Measurements from ENCODE around the gene BICRA. TPM values are rescaled to one million over a fixed set of nuclear protein-coding genes. Genes with fewer than 3 reads are reported as not detected.

The BICRA gene
- polyA plus RNA-seq, 1 donor: 11.9 TPM

DNA sequence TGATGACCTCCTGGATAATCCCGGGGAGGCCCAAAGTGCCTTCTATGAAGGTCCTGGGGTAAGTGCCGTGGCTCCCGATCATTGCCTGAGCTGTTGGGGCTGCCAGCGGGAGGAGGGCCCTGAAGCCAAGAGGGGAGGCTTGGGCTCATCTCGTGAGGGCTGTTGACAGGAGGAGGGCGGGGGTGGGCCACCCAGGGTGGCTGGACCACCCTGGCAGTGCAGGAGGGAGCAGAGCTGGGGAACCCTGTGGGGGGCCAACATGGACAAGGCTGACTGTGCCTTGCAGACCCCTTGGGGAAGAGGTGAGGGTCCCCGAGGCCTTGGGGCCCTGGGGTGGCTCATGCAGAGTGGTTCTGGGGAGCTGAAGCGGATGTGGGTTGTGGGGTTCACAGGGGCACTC is 66.9 kb downstream of the BICRA start:
- Histone ChIP-seq H3K4me3 (ENCODE audit: low read length) (no peak overlapping the region), H3K4me1 (ENCODE audit: control insufficient read depth, insufficient read depth, low read length) (no peaks in the 10 kb centered on the region), H3K27me3 (ENCODE audit: control insufficient read depth, insufficient read depth, low read length) (no peaks in the 10 kb centered on the region), H3K36me3 (ENCODE audit: control insufficient read depth, insufficient read depth, low read length) (peaks cover 38% of the 10 kb centered on the region), H3K9me3 (ENCODE audit: control insufficient read depth, low read depth, low read length) (no peaks in the 10 kb centered on the region), H3K27ac (ENCODE audit: low read length) (no peak overlapping the region)
- no CpG with 5 or more reads among the region's 8 CpGs for WGBS (ENCODE audit: insufficient coverage, low lambda C conversion rate)
- no peak for DNase-seq

DNA sequence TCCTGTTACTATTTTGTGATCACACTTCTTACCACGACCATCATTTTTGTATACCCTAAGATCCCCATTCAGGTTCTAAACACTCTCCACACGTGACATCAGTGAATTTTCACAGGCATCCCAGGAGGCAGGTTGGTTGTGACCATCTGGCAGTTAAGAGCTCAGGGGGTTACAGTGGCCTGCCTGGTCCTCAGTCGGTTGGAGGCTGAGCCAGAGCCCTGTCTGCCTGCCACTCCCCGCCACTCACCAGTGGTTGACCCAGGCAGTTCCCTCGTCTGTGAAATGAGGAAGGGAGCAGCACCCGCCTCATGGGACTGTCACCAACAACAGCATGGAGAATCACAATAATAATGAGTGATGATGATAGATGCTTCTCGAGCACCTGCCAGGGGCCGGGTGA is 67.9 kb downstream of the BICRA start:
- no peaks in the 10 kb centered on the region for H3K27me3 ChIP-seq (ENCODE audit: control insufficient read depth, insufficient read depth, low read length)
- no peak for DNase-seq
- no peak overlapping the region for H3K4me3 ChIP-seq (ENCODE audit: low read length)
- H3K4me1 ChIP-seq (ENCODE audit: control insufficient read depth, insufficient read depth, low read length): no peaks in the 10 kb centered on the region
- no peaks in the 10 kb centered on the region for H3K9me3 ChIP-seq (ENCODE audit: control insufficient read depth, low read depth, low read length)
- no CpG with 5 or more reads among the region's 8 CpGs for WGBS (ENCODE audit: insufficient coverage, low lambda C conversion rate)
- peaks cover 41% of the 10 kb centered on the region for H3K36me3 ChIP-seq (ENCODE audit: control insufficient read depth, insufficient read depth, low read length)
- no peak overlapping the region for H3K27ac ChIP-seq (ENCODE audit: low read length)

DNA sequence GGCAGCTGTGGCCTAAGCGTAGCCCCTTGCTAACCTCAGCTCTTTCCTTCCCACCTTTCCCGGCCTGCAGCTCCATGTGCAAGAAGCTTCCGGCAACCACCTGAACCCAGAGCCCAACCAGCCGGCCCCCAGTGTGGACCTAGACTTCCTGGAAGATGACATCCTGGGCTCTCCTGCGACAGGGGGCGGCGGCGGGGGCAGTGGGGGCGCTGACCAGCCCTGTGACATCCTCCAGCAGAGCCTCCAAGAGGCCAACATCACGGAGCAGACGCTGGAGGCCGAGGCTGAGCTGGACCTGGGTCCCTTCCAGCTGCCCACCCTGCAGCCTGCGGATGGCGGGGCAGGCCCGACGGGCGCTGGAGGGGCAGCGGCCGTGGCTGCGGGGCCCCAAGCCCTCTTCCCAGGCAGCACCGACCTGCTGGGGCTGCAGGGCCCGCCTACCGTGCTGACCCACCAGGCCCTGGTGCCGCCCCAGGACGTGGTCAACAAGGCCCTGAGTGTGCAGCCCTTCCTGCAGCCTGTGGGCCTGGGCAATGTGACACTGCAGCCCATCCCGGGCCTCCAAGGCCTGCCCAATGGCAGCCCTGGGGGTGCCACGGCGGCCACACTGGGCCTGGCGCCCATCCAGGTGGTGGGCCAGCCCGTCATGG is 70.4 kb downstream of the BICRA start:
- Histone ChIP-seq H3K27ac (ENCODE audit: low read length) (no peak overlapping the region), H3K27me3 (ENCODE audit: control insufficient read depth, insufficient read depth, low read length) (no peaks in the 10 kb centered on the region), H3K4me3 (ENCODE audit: low read length) (no peak overlapping the region), H3K36me3 (ENCODE audit: control insufficient read depth, insufficient read depth, low read length) (peaks cover 31% of the 10 kb centered on the region), H3K4me1 (ENCODE audit: control insufficient read depth, insufficient read depth, low read length) (no peaks in the 10 kb centered on the region), H3K9me3 (ENCODE audit: control insufficient read depth, low read depth, low read length) (no peaks in the 10 kb centered on the region)
- DNase-seq: no peak
- WGBS (ENCODE audit: insufficient coverage, low lambda C conversion rate): no CpG with 5 or more reads among the region's 30 CpGs

DNA sequence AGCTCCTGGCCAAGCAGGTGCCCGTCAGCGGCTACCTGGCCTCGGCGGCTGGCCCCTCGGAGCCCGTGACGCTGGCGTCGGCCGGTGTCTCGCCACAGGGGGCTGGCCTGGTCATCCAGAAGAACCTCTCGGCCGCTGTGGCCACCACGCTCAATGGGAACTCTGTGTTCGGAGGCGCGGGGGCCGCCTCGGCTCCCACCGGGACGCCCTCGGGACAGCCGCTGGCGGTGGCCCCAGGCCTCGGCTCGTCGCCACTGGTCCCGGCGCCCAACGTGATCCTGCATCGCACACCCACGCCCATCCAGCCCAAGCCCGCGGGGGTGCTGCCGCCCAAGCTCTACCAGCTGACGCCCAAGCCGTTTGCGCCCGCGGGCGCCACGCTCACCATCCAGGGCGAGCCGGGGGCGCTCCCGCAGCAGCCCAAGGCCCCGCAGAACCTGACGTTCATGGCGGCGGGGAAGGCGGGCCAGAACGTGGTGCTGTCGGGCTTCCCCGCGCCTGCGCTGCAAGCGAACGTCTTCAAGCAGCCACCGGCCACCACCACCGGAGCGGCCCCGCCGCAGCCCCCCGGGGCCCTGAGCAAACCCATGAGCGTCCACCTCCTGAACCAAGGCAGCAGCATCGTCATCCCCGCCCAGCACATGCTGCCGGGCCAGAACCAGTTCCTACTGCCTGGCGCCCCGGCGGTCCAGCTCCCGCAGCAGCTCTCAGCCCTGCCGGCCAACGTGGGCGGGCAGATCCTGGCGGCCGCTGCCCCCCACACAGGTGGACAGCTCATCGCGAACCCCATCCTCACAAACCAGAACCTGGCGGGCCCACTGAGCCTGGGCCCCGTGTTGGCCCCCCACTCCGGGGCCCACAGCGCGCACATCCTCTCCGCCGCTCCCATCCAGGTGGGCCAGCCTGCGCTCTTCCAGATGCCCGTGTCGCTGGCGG is 71.3 kb downstream of the BICRA start:
- DNase-seq: no peak
- no peak overlapping the region for H3K4me3 ChIP-seq (ENCODE audit: low read length)
- H3K4me1 ChIP-seq (ENCODE audit: control insufficient read depth, insufficient read depth, low read length): no peaks in the 10 kb centered on the region
- no peaks in the 10 kb centered on the region for H3K9me3 ChIP-seq (ENCODE audit: control insufficient read depth, low read depth, low read length)
- H3K27ac ChIP-seq (ENCODE audit: low read length): no peak overlapping the region
- peaks cover 25% of the 10 kb centered on the region for H3K36me3 ChIP-seq (ENCODE audit: control insufficient read depth, insufficient read depth, low read length)
- no peaks in the 10 kb centered on the region for H3K27me3 ChIP-seq (ENCODE audit: control insufficient read depth, insufficient read depth, low read length)
- WGBS (ENCODE audit: insufficient coverage, low lambda C conversion rate): no CpG with 5 or more reads among the region's 90 CpGs

DNA sequence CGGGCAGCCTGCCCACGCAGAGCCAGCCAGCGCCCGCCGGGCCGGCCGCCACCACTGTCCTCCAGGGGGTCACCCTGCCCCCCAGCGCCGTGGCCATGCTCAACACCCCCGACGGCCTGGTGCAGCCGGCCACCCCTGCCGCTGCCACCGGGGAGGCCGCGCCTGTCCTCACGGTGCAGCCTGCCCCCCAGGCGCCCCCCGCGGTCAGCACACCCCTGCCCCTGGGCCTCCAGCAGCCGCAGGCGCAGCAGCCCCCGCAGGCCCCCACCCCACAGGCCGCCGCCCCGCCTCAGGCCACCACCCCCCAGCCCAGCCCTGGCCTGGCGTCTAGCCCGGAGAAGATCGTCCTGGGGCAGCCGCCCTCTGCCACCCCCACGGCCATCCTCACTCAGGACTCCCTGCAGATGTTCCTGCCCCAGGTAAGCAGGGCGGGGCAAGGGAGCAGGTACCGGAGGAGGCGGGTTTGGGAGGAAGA is 72.0 kb downstream of the BICRA start:
- no CpG with 5 or more reads among the region's 34 CpGs for WGBS (ENCODE audit: insufficient coverage, low lambda C conversion rate)
- peaks cover 19% of the 10 kb centered on the region for H3K36me3 ChIP-seq (ENCODE audit: control insufficient read depth, insufficient read depth, low read length)
- DNase-seq: no peak
- no peak overlapping the region for H3K4me3 ChIP-seq (ENCODE audit: low read length)
- no peaks in the 10 kb centered on the region for H3K9me3 ChIP-seq (ENCODE audit: control insufficient read depth, low read depth, low read length)
- H3K27ac ChIP-seq (ENCODE audit: low read length): no peak overlapping the region
- H3K27me3 ChIP-seq (ENCODE audit: control insufficient read depth, insufficient read depth, low read length): no peaks in the 10 kb centered on the region
- H3K4me1 ChIP-seq (ENCODE audit: control insufficient read depth, insufficient read depth, low read length): no peaks in the 10 kb centered on the region

DNA sequence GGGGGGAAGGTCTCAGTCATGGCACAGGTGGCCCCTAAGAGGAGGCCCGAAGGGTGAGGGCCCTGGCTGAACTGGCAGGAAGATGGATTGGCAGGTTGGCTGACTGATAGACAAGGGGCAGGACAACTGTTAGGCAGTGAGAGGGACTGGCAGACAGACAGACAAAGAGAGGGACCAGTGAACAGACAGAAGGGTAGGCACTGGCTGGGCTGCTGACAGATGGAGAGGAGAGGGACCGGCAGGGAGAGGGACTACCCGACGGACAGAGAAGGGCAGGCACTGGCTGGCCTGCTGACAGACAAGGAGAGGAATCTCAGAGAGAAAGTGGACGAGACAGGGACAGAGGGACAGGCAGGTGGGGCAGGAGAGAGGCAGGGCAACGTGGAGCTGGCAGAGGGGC is 72.5 kb downstream of the BICRA start:
- Histone ChIP-seq H3K4me1 (ENCODE audit: control insufficient read depth, insufficient read depth, low read length) (no peaks in the 10 kb centered on the region), H3K9me3 (ENCODE audit: control insufficient read depth, low read depth, low read length) (no peaks in the 10 kb centered on the region), H3K4me3 (ENCODE audit: low read length) (no peak overlapping the region), H3K36me3 (ENCODE audit: control insufficient read depth, insufficient read depth, low read length) (peaks cover 19% of the 10 kb centered on the region), H3K27ac (ENCODE audit: low read length) (no peak overlapping the region), H3K27me3 (ENCODE audit: control insufficient read depth, insufficient read depth, low read length) (no peaks in the 10 kb centered on the region)
- no peak for DNase-seq
- WGBS (ENCODE audit: insufficient coverage, low lambda C conversion rate): 60% methylated on average over 1 of the region's 6 CpGs

DNA sequence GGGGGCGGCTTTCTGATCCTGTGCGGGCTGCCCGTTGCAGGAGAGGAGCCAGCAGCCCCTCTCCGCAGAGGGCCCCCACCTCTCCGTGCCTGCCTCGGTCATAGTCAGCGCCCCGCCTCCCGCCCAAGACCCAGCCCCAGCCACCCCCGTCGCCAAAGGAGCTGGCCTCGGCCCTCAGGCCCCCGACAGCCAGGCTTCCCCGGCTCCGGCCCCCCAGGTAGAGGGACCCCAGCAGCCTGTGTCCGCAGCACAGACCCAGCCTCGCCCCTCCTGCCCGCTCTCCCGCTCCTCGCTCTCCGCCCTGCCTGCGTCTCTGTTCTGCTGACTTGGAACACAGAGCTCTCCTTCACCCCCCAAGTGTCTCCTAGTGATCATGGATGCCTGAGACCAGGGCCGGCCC is 73.0 kb downstream of the BICRA start:
- peaks cover 15% of the 10 kb centered on the region for H3K36me3 ChIP-seq (ENCODE audit: control insufficient read depth, insufficient read depth, low read length)
- no peaks in the 10 kb centered on the region for H3K9me3 ChIP-seq (ENCODE audit: control insufficient read depth, low read depth, low read length)
- no peaks in the 10 kb centered on the region for H3K27me3 ChIP-seq (ENCODE audit: control insufficient read depth, insufficient read depth, low read length)
- DNase-seq: no peak
- no peak overlapping the region for H3K4me3 ChIP-seq (ENCODE audit: low read length)
- WGBS (ENCODE audit: insufficient coverage, low lambda C conversion rate): no CpG with 5 or more reads among the region's 23 CpGs
- H3K27ac ChIP-seq (ENCODE audit: low read length): no peak overlapping the region
- H3K4me1 ChIP-seq (ENCODE audit: control insufficient read depth, insufficient read depth, low read length): no peaks in the 10 kb centered on the region

DNA sequence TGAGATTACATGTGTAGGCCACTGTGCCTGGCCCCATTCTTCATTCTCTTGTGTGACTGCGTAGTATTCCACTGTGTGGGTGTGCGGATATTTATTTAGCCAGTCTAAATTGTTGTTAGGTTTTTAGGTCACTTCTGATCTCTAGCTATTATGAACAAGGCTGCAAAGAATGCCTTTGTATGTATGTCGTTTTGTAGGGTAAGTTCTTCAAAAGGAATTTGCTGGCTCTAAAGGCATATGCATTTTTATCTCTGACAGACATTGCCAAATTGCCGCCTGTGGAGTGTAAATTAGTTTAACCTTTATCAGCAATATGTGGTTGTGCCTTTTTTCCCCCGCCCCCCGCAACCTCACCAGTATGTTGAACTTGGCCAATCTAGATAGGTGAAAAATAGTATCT is 74.0 kb downstream of the BICRA start:
- Histone ChIP-seq H3K9me3 (ENCODE audit: control insufficient read depth, low read depth, low read length) (no peaks in the 10 kb centered on the region), H3K27me3 (ENCODE audit: control insufficient read depth, insufficient read depth, low read length) (no peaks in the 10 kb centered on the region), H3K4me3 (ENCODE audit: low read length) (no peak overlapping the region), H3K36me3 (ENCODE audit: control insufficient read depth, insufficient read depth, low read length) (peaks cover 14% of the 10 kb centered on the region), H3K27ac (ENCODE audit: low read length) (no peak overlapping the region), H3K4me1 (ENCODE audit: control insufficient read depth, insufficient read depth, low read length) (no peaks in the 10 kb centered on the region)
- WGBS (ENCODE audit: insufficient coverage, low lambda C conversion rate): 84% methylated on average over 3 of the region's 6 CpGs
- DNase-seq: no peak

DNA sequence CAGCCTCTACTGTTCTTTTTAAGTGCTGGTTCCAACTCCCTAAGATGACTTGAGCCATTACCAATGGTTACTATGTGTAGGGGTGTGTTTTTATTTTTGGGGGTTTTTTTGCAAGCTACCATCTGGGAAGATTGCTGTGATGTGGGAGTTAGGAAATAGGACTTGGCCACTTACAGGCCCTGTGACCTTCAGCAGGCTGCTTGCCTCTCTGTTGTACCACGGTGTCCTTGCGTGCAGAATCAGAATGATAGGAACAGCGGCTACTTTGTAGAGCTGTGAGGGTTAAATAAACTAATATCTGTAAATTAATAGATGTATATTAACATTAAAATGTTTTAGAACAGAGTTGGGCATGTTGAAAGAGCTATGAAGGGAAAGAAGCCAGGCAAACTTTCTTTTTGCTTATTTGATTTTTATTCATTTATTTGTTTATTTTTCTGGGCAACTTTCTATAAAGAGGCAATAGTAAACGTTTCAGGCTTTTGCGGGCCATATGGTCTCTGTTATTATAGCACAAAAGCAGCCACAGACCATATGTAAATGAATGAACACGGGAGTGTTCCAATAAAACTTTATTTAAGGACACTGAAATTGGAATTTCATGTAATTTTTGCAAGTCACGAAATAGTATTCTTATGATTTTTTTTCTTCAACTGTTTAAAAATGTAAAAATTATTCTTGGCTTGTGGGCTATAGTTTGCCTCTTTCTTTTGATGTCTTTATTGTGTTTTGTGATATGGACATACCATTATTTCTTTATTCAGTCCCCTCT is 77.9 kb downstream of the BICRA start:
- Histone ChIP-seq H3K4me1 (ENCODE audit: control insufficient read depth, insufficient read depth, low read length) (no peaks in the 10 kb centered on the region), H3K36me3 (ENCODE audit: control insufficient read depth, insufficient read depth, low read length) (peaks cover 13% of the 10 kb centered on the region), H3K27me3 (ENCODE audit: control insufficient read depth, insufficient read depth, low read length) (no peaks in the 10 kb centered on the region), H3K27ac (ENCODE audit: low read length) (no peak overlapping the region), H3K4me3 (ENCODE audit: low read length) (no peak overlapping the region), H3K9me3 (ENCODE audit: control insufficient read depth, low read depth, low read length) (no peaks in the 10 kb centered on the region)
- no peak for DNase-seq
- 97% methylated on average over 6 of the region's 7 CpGs for WGBS (ENCODE audit: insufficient coverage, low lambda C conversion rate)

DNA sequence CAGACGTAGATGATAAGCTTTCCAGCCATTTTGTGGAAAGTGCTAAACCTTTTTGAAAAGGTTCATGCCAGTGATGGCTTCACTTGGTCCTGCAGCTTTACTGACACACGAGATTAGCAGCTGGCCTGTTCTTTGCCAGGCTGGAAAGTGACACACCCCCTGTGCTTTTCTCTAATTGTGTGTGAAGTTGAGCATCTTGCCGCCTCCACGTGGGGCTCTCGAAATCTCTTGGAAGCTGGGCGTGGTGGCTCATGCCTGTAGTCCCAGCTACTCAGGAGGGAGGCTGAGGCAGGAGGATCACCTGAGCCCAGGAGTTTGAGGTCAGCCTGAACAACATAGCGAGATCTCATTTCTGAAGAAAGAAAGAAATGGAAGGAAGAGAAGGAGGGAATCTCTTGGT is 79.0 kb downstream of the BICRA start:
- no CpG with 5 or more reads among the region's 7 CpGs for WGBS (ENCODE audit: insufficient coverage, low lambda C conversion rate)

More for the DNA sequence above, 79.0 kb downstream of the BICRA start:
- Histone ChIP-seq H3K4me1 (ENCODE audit: control insufficient read depth, insufficient read depth, low read length) (no peaks in the 10 kb centered on the region), H3K9me3 (ENCODE audit: control insufficient read depth, low read depth, low read length) (no peaks in the 10 kb centered on the region), H3K27me3 (ENCODE audit: control insufficient read depth, insufficient read depth, low read length) (no peaks in the 10 kb centered on the region), H3K4me3 (ENCODE audit: low read length) (no peak overlapping the region), H3K36me3 (ENCODE audit: control insufficient read depth, insufficient read depth, low read length) (peaks cover 18% of the 10 kb centered on the region), H3K27ac (ENCODE audit: low read length) (no peak overlapping the region)
- no peak for DNase-seq

Measured in large intestine (tissue), 3 donors.